ENCODE results near the gene N4BP3. TPM values are rescaled to one million over a fixed set of nuclear protein-coding genes. Genes with fewer than 3 reads are reported as not detected.

N4BP3 gene
- total RNA-seq, 4 donors from 2014 or later: 3.9 to 6.4 (median 5.6) TPM

- intact Hi-C loops (cut with DNase I): no loop called here
- H3K36me3 ChIP-seq: peaks cover 53 to 56% of the 10 kb centered on the region in 2 donors
- DNase-seq: no peak
These were observed 29.3 kb downstream of the N4BP3 start for GRCh38 chr5:178142642-178143041.

GRCh38 chr5:178143246-178143645 is 29.9 kb downstream of the N4BP3 start:
- Histone ChIP-seq H3K36me3 (peaks cover 59 to 62% of the 10 kb centered on the region in 2 donors), H3K9me3 (no peaks in the 10 kb centered on the region), H3K4me1 (no peaks in the 10 kb centered on the region), H3K27ac (no peak overlapping the region), H3K4me3 (replicated peaks in 1 of 3) (no peak overlapping the region), H3K27me3 (no peaks in the 10 kb centered on the region)
- TF ChIP-seq CTCF (IDR thresholded peaks at IDR 0.05) (no peak), POLR2A (IDR thresholded peaks at IDR 0.05) (no peak)
- WGBS, 2 donors: 77 to 78% methylated on average over 6 of the region's 6 CpGs
- DNase-seq: no peak
- intact Hi-C loops (cut with DNase I): no loop called here

More at GRCh38 chr5:178142642-178143041, 29.3 kb downstream of the N4BP3 start:
- no peak for TF ChIP-seq POLR2A (IDR thresholded peaks at IDR 0.05)
- TF ChIP-seq CTCF (IDR thresholded peaks at IDR 0.05): no peak
- Histone ChIP-seq H3K4me1 (no peaks in the 10 kb centered on the region), H3K27ac (no peak overlapping the region), H3K4me3 (replicated peaks in 1 of 3) (no peak overlapping the region), H3K27me3 (no peaks in the 10 kb centered on the region), H3K9me3 (no peaks in the 10 kb centered on the region)
- 89 to 94% methylated on average over 17 to 20 of the region's 20 CpGs for WGBS, 2 donors

- Histone ChIP-seq H3K36me3 (peaks cover 61 to 68% of the 10 kb centered on the region in 2 donors), H3K4me1 (no peaks in the 10 kb centered on the region), H3K27me3 (no peaks in the 10 kb centered on the region), H3K27ac (no peak overlapping the region), H3K4me3 (replicated peaks in 1 of 3) (no peak overlapping the region), H3K9me3 (no peaks in the 10 kb centered on the region)
- DNase-seq: peak; percentile 24 to 46
- intact Hi-C loops (cut with DNase I): no loop called here
- WGBS, 2 donors: 59% methylated on average over 9 to 10 of the region's 10 CpGs
- TF ChIP-seq CTCF (IDR thresholded peaks at IDR 0.05) (no peak), POLR2A (IDR thresholded peaks at IDR 0.05) (no peak)
These were observed 30.6 kb downstream of the N4BP3 start for GRCh38 chr5:178143901-178144300.

GRCh38 chr5:178145965-178146820 is 32.9 kb downstream of the N4BP3 start:
- TF ChIP-seq CTCF (IDR thresholded peaks at IDR 0.05) (peak; percentile 36 to 75 (median 60)), POLR2A (IDR thresholded peaks at IDR 0.05) (no peak)
- Histone ChIP-seq H3K4me1 (no peaks in the 10 kb centered on the region), H3K36me3 (peaks cover 67 to 77% of the 10 kb centered on the region in 2 donors), H3K27me3 (no peaks in the 10 kb centered on the region), H3K9me3 (no peaks in the 10 kb centered on the region), H3K27ac (no peak overlapping the region), H3K4me3 (replicated peaks in 1 of 3) (no peak overlapping the region)
- 65 to 82% methylated on average over 8 to 14 of the region's 14 CpGs for WGBS, 2 donors
- intact Hi-C loops (cut with DNase I): loop anchor here (5.0 kb wide), 1 partner anchor 69 kb away; no protein-coding TSS in a partner anchor
- peak; percentile 76 to 80 for DNase-seq

GRCh38 chr5:178147406-178147805 is 34.1 kb downstream of the N4BP3 start:
- TF ChIP-seq POLR2A (IDR thresholded peaks at IDR 0.05) (no peak), CTCF (IDR thresholded peaks at IDR 0.05) (no peak)
- Histone ChIP-seq H3K27me3 (no peaks in the 10 kb centered on the region), H3K4me1 (peaks cover 0 to 2% of the 10 kb centered on the region in 2 donors), H3K9me3 (no peaks in the 10 kb centered on the region), H3K36me3 (peaks cover 61 to 74% of the 10 kb centered on the region in 2 donors), H3K4me3 (replicated peaks in 1 of 3) (no peak overlapping the region), H3K27ac (no peak overlapping the region)
- no peak for DNase-seq
- 87 to 91% methylated on average over 15 of the region's 15 CpGs for WGBS, 2 donors
- intact Hi-C loops (cut with DNase I): loop anchor here (5.0 kb wide), 1 partner anchor 70 kb away; no protein-coding TSS in a partner anchor
